GM20000 (cell line): ENCODE data around the gene GNLY.
"Not testable (repeated sequence)": the region's sequence is repeated elsewhere in the genome, so short reads cannot be mapped to it uniquely, and the experiment has no call there.

Experiments
- DNase-seq: peaks from one replicate; pipeline ENCODE4 v3.0.0; 2012; ENCODE audit warnings: low spot score
- TF ChIP-seq, protein P1 (sequence below): IDR thresholded peaks from 2 replicates; pipeline ENCODE4 v1.5.1; 2012; ENCODE audit warnings: mild to moderate bottlenecking, control low read depth; ENCODE audit errors: extremely low read depth, missing control alignments

GNLY gene

DNA sequence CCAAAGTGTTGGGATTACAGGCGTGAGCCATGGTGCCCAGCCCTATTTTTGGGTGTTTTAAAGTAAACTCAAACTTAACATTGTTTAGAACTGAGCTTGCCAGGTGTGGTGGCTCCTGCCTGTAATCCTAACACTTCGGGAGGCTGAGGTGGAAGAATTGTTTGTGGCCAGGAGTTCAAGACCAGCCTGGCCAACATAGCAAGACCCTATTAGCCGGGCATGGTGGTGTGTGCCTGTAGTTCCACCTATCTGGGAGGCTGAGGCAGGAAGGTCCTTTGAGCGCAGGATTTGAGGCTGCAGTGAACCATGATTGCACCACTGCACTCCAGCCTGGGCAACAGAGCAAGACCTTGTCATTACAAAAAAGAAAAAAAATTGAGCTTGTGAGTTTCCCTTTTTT, 43.7 kb upstream of the GNLY start:
- TF ChIP-seq, protein P1, sequence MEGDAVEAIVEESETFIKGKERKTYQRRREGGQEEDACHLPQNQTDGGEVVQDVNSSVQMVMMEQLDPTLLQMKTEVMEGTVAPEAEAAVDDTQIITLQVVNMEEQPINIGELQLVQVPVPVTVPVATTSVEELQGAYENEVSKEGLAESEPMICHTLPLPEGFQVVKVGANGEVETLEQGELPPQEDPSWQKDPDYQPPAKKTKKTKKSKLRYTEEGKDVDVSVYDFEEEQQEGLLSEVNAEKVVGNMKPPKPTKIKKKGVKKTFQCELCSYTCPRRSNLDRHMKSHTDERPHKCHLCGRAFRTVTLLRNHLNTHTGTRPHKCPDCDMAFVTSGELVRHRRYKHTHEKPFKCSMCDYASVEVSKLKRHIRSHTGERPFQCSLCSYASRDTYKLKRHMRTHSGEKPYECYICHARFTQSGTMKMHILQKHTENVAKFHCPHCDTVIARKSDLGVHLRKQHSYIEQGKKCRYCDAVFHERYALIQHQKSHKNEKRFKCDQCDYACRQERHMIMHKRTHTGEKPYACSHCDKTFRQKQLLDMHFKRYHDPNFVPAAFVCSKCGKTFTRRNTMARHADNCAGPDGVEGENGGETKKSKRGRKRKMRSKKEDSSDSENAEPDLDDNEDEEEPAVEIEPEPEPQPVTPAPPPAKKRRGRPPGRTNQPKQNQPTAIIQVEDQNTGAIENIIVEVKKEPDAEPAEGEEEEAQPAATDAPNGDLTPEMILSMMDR = no peak
- DNase-seq = no peak

GRCh38 chr2:85651097-85651496, 43.1 kb upstream of the GNLY start:
- no peak for DNase-seq
- TF ChIP-seq, protein P1 = no peak

- TF ChIP-seq, protein P1 = no peak
- DNase-seq = no peak
Observed at GRCh38 chr2:85652056-85652455, 42.1 kb upstream of the GNLY start.

GRCh38 chr2:85653996-85654395, 40.2 kb upstream of the GNLY start:
- DNase-seq = no peak

DNA sequence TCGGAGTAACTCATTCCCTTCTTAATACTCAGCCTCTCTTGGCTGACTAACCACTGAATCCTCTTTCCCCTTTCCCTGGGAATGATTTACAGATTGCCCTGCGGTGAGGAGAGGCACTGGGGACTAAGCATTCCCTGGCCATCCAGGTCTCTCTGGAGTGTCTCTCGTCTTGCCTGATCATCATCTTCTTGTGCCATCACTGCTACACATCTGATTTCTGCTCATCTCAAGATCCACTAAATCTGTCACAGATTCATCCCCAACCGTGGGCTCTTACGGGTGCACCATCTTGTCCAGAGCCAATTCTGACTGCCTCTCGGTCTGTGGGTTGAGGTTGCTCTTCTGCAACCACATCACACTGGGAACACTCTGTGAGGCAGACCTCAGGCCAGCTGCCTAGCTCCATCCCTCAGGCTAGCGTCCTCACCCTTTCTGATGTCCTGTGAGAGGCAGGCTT, 38.2 kb upstream of the GNLY start:
- DNase-seq = no peak
- TF ChIP-seq, protein P1 = no peak

More at GRCh38 chr2:85653996-85654395, 40.2 kb upstream of the GNLY start:
- TF ChIP-seq, protein P1 = no peak

DNA sequence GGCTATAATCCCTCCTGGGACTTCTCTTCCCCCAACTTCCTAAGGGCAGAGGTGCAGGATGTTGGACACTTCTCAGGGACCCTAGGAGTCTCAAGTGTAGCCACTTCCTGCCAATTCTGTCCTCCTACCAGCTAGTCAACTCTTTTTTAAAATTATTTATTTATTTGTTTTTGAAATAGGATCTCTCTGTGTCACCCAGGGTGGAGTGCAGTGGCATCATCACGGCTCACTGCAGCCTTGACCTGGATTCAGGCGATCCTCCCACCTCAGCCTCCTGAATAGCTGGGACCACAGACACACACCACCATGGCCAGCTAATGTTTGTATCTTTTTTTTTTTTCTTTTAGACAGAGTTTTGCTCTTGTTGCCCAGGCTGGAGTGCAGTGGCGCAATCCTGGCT, 37.7 kb upstream of the GNLY start:
- no peak for DNase-seq
- TF ChIP-seq, protein P1 = no peak

DNA sequence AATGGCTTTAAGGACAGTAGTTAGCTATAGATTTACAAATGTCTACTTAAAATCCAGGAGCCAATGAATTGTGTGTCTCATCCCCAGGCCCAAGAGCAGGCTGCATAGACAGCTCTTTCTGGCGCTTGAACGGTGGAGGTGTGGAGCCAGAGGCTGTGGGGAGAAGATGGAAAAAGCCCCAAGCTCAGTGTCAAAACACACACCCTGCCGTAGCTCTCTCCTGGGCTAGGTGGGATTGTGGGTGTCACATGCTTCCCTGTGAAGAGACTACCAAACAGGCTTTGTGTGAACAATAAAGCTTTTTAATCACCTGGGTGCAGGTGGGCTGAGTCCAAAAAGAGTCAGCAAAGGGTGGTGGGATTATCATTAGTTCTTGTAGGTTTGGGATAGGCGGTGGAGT, 36.8 kb upstream of the GNLY start:
- DNase-seq = not testable (repeated sequence)

DNA sequence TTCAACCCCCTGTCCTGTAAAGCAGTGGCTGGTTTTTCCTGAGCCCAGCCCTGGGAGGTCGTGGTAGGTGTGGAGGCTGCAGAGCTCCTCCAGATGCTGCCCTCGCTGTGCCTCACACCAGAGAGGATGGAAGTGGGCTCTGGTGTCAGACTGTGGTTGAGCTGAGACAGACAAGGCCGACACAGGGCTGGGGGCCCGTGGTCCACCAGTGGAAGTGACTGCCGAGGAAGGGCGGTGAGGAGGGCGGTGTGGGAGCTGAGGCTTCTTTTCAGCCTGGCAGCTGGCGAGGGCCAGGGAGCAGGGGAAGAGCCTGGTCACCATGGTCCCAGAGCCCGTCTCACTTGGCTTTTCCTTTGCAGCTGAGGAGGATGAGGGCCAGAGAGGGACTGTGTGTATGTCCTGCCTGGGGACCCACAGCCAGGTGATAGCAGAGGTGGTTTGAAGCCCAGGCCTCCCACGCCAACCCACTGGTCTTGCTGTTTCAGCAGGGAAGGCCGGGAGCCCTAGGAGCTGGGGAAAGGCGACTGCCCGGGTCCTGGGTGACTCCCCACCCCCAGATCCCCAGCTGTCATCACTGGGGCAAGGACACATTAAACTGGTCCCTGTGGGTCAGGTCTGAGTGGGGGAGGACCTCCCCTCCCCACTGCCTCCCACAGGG, 34.7 kb upstream of the GNLY start:
- TF ChIP-seq, protein P1 = no peak
- no peak for DNase-seq

GRCh38 chr2:85660301-85660700, 33.9 kb upstream of the GNLY start:
- not testable (repeated sequence) for DNase-seq
